ENCODE data around the gene R3HDM1. TPM values are rescaled to one million over a fixed set of nuclear protein-coding genes. Genes with fewer than 3 reads are reported as not detected.
"Not testable (repeated sequence)": the region's sequence is repeated elsewhere in the genome, so short reads cannot be mapped to it uniquely, and the experiment has no call there.

R3HDM1 gene
- total RNA-seq, 1 experiment from 2014 or later, result 11.7 TPM

DNA sequence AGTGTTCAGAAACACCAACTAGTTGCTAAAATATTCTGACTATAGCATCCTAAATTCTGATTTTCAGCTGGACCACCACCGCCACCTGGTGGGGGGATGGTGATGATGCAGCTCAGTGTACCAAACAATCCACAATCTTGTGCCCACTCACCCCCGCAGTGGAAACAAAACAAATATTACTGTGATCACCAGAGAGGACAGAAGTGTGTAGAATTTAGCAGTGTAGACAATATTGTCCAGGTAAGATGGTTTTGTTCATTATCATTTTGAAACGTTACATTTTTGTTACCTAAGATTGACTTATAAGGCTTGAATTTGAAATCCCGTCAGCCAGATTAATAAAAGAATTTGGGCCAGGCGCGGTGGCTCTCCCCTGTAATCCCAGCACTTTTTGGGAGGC is 178.7 kb downstream of the R3HDM1 start:
- DNase-seq (ENCODE audit: low read depth), result peak; percentile 37

DNA sequence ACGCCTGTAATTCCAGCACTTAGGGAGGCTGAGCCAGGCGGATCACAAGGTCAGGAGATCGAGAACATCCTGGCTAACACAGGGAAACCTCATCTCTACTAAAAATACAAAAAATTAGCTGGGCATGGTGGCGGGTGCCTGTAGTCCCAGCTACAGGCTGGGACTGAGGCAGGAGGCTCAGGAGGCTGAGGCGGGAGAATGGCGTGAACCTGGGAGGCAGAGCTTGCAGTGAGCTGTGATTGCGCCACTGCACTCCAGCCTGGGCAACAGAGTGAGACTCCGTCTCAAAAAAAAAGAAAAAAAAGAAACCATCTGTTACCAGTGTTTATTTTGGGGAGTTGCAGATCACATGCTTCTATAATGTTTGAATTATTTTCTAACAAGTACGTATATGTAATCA is 183.8 kb downstream of the R3HDM1 start:
- not testable (repeated sequence) for DNase-seq (ENCODE audit: low read depth)

DNA sequence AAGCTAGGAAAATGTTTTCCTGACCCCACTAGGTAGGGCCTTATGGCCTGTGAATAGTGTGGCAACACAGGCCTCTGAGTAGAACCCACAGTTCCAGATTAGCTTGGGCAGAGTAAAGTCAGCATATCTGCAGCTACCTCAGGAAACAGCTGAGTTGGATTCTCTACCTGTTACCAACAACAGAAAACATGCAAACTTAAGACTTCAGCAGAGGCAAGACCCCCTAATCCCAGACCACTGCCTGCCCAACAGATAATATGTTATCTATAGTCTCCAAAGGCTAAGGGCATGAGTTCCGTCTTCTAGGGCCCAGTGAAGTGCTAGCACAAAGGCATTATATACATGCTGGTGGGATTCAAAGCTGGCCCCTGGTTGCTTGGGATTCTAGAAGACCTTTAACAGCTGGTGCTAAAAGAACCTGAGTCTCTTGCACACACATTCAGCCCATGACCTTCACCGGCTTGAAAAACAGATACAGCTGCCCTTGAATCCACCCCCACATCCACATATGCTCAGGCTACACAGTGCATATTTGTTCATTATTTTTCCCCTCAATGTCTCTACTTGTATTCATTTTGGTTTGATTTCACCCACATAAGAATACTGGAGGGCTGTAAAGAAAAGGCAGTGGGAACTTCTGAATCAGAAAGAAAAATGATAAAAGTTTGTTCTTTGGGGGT is 196.9 kb downstream of the R3HDM1 start:
- no peak for DNase-seq (ENCODE audit: low read depth)

DNA sequence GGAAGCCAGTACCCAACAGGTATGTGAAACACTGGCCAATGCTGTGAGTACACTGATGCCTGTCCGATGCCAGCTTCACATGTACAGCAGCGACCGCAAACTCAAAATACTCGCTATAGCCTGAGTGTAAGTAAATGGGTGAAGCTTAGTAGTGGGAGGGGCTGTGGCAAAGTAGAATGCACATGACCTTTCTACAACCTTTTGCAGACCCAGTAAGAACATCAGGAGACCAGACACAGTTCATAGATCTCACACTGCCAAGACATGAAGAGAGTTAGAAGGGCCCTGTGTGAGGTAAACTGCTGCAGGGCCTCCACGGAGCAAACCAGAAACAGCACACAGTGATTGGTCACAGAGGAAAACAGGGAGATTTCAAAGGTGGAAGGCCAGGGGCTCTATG is 201.3 kb downstream of the R3HDM1 start:
- no peak for DNase-seq (ENCODE audit: low read depth)

DNA sequence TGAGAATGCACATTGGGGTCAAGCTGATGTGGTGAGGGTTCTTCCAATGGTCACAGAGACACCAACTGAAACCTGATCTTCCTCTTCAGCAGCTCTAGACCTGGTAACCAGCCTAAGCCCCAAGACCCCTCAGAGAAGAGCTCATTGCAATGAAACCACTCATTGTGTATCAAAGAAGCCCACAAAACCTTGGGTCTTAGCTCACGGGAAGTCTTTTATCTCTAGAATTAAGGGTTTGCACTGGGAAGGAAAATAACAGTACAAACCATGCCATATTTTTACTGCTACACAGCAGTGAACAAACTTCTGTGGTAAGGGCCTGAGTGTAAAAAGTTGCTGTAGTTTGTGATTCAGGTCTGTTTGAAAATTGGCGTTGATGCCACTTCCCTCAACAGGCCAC is 201.8 kb downstream of the R3HDM1 start:
- DNase-seq (ENCODE audit: low read depth), result no peak

DNA sequence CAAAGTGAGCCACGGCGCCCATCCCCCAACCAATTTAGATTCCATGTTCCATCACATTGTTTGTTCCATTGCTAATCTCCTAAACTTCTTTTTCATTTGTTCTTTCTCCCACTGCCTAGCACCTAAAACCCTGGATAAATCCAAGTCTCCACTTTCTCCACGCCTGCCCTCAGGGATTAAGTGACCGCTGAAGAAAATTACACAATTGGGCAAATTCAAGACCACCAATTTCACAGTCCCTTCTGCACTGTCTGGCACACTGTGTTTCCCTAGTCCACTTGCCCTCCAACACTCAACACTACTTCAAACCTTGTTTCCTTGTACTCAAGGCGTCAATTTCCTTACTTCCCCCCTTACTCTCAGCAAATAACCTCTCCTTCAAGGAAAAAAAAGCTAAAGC is 205.3 kb downstream of the R3HDM1 start:
- DNase-seq (ENCODE audit: low read depth), result no peak

DNA sequence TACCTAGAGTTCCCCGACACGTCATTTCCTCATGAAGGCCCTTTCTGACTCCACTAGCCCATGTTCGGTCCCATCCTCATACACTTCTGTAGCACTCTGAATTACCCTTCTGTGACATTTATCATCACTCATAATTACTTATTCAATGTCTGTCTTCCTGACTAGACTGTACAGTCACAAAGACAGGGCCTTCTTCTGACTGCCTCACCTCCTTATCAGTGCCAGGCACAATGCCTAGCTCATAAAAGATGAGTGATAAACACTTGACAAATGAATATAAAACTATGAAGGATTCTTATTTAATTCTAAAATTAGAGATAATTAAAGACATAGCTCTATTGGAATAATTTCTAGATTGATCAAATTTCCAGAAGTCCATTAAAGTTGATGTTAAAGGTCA is 208.9 kb downstream of the R3HDM1 start:
- DNase-seq (ENCODE audit: low read depth), result no peak

DNA sequence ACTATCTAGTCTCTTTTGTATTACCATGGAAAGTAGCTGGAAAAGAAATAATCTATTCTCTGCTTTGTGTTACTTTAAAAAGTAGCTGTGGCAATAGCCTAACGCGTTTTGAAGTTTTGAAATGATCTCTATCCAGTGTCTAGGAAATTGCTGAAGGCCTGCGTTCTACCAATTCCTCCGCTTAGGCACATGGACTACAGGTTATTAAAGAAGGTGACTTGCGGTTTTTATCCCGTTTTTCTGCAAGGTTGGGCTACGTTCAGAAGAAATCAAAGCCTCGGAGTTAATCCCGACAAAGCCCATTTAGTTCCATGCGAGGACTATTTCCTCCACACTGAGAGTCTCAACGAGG is 209.7 kb downstream of the R3HDM1 start:
- DNase-seq (ENCODE audit: low read depth), result no peak

DNA sequence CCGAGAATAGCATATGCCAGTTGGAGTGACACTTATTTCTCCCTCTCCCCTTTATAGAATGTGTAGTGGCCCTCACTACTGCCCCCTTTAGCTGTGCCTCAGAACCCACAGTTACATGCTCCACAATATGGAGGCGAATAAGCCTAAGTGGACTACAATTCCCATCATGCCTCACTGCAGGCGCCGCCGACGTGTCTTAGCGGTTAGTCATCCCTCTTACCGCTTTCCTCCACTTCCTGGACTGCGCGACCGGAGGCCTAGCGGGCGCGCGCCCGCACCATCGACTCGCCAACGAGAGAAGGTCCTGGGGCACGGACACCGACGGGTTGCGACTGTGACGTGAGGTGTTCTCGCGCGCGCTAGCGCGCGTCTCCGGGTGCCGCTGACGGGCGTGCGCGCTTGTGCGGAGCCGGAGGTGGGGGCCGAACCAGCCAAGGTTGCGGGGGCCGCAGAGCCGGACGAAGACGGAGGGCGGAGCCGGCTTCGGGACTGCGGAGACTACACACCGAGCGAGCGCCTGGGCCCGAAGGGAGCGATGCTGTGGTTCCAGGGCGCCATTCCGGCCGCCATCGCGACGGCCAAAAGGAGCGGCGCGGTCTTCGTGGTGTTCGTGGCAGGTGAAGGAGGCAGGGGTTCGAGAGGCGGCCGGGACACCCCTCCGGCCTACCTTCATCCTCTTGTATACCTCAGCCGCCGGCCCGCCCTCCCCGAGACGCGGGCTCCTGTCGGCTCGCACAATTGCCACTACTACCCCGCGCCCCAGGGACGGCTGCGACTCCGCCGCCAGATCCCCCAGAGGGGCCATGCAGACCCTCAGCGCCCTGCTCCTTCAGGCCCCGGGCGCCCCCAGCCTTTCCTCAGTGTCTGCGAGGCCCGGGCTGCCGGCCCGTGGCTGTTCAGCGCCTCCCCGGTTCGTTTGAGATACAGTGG is 210.4 kb downstream of the R3HDM1 start, which contains the start of gene UBXN4:
Gene UBXN4, plus strand, starts transcription at position 461 of the 930 bp plus-strand sequence. Its CDS starts 75 bp downstream, at position 536.
- peak; percentile 99 for DNase-seq (ENCODE audit: low read depth)

DNA sequence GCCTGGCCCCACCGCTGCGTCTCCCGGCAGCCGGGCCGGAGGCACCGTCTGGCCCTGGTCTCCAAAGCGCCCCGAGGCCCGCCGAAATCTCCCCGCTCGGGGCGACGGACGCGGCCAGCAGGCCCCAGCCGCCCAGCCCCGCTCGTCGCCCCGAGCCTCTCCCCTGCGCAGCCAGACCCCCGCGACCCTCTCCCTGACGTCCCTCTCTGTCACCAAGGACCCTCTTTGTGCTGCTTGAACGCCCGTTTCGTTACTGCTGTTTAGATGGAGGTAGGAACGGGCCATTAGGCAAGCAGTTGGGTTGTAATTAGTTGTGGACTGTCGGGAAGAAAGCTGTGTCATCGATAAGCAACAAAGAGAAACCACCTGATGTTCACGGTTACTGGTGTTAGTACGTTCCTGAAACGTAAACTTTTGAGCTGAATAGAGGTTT is 211.1 kb downstream of the R3HDM1 start:
- DNase-seq (ENCODE audit: low read depth), result peak; percentile 40

DNA sequence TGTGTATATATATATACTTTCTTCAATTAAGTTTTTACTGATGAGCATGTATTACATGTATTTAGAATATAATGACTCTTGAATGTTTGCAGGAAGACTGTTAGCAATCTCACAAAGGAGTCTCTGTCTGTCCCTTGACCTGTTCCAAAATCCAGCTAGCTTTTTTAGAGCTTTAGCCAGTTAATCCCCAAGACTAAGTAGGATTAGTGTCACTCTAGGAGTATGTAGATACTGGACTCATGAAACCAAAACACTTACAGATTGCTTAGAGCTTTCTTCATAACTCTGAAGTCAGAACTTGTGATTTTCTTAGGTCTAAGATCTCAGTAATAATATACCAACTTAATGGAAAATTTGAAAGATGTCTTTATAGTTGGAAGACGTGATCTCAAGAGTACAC is 212.6 kb downstream of the R3HDM1 start:
- peak; percentile 18 for DNase-seq (ENCODE audit: low read depth)

DNA sequence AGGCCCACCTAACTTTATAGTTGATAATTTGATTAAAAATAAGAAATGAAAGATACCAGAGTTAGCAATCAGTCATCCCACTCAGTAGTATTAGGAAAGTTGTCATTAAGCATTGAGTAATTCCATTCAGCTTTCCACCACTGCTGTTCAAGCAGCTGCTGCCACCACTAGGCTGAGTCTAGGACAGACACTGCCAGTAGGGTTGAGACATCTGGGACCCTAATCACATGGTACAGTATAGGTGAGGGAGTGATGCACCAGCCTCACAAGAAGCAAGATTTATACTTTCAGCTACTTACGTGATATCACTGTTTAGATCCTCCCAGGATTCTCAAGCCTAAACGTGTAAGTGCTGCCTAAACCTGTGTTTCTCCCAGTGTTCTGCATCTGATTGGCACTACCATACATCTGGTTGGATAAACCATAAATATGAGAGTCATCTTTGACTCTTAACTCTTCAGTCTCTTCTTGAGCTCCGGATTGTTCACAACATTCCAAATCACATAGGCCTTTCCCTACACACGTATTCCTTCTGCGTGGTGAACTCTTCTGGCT is 213.6 kb downstream of the R3HDM1 start:
- peak; percentile 60 for DNase-seq (ENCODE audit: low read depth)

DNA sequence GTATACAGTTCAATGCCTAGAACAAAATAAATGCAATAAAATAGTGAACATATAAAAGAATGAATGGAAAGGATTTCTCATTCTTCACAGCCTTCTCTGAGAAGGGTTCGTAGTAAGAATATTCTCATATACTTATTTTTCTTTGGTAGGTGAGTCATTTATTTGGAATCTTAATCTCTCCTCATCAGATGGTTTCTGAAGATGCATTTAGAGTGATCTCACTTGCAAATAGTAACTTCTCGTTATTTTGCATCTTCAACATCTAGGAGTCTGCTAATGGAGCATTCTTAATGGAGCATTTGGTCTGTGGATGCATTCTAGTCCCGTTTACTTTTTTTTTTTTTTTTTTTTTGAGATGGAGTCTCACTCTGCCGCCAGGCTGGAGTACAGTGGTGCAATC is 214.3 kb downstream of the R3HDM1 start:
- DNase-seq (ENCODE audit: low read depth), result peak; percentile 81

DNA sequence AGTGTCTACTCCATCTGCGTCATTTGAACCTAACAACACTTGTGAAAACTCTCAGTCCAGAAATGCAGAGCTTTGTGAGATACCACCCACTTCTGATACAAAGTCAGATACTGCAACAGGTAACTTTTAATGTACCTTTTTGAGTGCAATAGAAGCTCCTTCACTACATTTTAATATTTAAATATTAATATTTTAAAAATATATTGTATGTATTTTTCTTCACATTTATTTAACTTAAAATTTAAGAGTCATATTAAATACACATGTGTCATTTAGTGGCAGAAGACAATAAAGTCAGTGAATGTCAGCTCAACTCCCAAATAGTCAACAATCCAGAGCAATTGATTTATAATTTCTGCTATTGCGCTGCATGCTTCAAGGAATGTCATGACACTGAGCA is 224.3 kb downstream of the R3HDM1 start:
- no peak for DNase-seq (ENCODE audit: low read depth)

DNA sequence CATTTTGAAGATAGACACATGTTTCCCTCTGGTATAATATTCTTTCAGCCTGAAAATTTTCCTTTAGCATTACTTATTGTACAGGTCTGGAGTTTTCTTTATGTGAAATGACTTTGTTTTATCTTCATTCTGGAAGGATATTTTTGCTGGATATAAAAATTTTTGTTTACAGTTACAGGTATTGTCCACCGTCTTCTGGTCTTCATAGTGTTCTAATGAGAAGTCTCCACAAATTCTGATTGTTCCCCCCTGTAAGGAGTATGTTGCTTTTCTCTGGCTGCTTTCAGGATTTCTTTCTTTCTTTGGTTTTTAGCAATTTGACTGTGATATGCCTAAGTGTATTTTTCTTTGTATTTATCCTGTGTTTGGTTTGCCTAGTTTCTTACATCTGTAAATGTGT is 225.4 kb downstream of the R3HDM1 start:
- no peak for DNase-seq (ENCODE audit: low read depth)

DNA sequence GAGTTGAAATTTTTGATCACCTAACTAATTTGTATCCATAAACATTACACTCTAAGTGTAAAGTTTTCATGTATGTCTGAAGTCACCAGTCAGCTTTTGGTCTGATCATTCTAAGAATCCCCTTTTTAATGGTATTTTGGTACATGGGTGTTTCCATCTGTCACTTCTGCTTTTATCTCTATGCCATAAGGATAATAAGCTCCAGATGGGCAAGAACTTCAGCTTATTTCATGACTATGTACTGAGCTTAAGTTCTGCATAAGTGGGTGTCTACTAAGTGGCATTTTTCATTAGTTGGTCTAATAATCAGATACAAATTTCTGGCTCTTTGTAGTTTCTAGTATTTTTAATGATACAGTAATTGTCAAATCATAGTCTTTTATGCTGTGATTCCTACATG is 230.7 kb downstream of the R3HDM1 start:
- DNase-seq (ENCODE audit: low read depth), result no peak

DNA sequence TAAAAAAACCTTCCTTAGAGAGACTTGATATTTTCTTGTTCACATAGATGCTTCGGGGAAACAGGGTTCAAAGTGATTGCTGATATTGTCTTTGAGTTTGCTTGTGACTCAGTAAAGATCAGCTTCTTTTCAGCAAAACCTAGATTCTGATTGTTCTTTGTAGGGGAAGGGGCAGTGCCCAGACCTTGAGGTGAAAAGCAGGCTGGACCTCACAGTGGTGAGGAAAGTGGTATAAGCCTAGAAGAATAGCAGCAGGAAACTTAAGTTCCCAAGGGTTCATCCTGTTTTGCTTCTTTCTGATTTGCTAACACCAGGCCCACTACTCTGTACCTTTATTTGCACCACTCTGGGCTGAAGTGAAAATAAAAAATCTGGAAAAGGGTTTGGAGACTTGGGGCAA is 231.2 kb downstream of the R3HDM1 start:
- DNase-seq (ENCODE audit: low read depth), result no peak

DNA sequence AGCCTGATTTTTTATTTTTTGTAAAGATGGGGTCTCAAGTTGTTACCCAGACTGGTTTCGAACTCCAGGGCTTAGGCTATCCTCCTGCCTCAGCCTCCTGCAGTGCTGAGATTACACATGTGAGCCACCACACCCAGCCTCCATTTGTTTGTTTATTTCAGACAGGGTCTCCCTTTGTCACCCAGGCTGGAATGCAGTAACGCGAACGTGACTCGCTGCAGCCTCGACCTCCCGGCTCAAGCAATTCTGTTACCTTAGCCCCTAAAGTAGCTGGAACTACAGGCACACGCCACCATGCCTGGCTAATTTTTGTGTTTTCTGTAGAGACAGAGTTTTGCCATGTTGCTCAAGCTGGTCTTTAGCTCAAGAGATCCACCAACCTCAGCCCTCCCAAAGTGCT is 237.6 kb downstream of the R3HDM1 start:
- DNase-seq (ENCODE audit: low read depth), result no peak

DNA sequence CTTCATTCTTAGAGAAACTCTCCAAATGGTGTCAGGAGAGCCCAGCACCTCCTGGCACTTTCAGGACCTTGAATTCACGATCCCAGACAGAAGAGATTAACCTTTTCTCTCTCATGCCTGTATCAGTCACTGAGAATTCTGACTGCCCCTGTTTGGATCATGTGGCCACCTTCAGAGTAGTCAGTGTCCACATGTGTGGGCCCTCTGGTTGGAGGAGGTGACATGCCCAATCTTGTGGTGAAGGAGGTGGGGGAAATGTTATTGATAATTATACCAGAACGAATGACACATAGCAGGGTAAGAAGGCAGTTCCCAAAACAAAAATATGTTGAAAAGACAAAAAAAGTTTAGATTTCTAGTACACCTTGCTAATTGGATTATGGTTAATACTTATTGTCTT is 242.0 kb downstream of the R3HDM1 start:
- DNase-seq (ENCODE audit: low read depth), result no peak

DNA sequence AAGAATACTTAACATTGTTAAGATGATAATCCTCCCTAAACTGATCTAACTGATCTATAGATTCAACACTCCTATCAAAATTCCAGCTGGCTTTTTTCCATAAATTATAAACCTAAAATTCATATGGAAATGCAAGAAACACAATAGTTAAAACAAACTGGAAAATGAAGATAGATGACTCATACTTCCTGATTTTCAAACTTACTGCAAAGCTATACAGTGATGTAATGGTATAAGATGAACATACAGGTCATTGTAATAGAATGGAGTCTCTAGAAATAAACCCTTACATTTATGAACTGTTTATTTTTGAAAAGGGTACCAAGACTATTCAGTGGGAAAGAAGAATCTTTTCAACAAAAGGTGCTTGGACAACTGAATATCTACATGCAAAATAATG is 242.6 kb downstream of the R3HDM1 start:
- DNase-seq (ENCODE audit: low read depth), result peak; percentile 8

Data from LHCN-M2 (cell line).